Activated T-helper 1 cell treated with anti-CD3 and anti-CD28 coated beads, Interleukin-2, amount 50 U/mL, for 16 hours (primary cell): Measurements from ENCODE around the gene RNF11.

Experiments
- DNase-seq, 2 donors: peaks; one replicate each; pipeline ENCODE4 v3.0.0-alpha.2; 2020; ENCODE audit warnings: low read depth in 1 of 2, low spot score in 1 of 2

RNF11 gene

GRCh38 chr1:51311826-51312225 is 75.8 kb downstream of the RNF11 start:
- DNase-seq = no peak

GRCh38 chr1:51312718-51313117 is 76.6 kb downstream of the RNF11 start:
- DNase-seq = no peak

DNA sequence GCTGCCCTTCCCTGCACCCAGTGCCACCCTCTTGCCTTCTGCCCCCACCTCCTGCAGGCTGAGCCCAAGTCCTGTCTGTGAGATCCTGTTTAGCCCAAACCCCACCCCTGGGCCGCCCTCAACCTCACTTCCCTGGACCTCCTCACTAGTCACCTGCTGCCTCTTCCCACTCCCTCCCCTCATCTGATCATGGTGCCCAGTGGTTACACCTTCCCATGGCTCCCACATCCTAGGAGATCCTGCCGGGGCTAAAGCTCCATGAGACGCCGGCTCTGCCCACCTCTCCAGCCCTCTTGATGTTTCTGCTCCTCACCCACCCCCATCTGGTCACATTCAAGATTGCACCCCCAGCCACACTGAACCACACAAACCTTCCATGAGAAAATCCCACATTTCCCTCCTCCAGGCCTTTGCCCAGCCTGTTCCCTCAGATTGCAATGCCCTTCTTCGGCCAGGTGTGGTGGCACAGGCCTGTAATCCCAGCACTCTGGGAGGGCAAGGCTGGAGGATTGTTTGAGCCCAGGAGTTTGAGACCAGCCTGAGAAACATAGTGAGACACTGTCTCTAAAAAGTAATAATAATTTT is 77.3 kb downstream of the RNF11 start:
- DNase-seq = no peak

DNA sequence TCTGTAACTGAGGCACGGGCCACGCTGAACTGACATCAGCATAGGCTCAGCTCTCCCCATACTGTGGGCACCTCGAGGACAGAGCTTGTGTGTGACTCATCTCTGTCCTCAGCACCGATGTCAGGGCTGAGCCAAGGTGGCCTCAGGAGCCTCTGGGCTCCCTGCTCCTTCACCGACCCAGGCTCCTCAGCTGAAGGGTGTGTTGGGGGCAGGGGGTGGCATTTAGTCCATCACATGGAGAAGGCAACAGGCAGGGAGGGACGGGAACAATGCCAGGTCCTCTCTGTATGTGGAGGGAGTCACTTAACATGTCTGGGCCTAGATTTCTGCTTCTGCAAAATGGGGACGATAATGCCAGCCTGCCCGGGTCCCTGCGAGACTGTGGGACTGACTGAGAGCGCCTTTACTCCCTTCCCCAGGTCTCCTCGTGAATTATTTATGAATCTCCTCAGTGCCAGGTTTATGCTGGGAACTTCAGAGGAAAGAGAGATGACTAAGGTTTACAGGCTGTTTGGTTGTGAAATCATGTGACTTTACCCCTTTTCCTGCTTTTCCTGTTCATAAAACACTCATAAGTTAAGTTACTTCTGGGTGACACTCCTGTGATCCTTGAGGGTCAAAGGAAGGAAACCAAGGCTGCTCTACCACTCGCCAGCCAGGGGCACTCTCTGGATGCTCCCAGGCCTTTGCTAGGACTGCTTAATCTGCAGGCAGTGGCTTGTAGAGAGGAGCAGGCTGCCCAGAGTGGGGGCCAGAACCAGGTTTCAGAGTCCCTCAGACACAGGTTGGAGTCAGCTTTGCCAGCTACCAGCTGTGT is 78.1 kb downstream of the RNF11 start:
- DNase-seq = no peak

DNA sequence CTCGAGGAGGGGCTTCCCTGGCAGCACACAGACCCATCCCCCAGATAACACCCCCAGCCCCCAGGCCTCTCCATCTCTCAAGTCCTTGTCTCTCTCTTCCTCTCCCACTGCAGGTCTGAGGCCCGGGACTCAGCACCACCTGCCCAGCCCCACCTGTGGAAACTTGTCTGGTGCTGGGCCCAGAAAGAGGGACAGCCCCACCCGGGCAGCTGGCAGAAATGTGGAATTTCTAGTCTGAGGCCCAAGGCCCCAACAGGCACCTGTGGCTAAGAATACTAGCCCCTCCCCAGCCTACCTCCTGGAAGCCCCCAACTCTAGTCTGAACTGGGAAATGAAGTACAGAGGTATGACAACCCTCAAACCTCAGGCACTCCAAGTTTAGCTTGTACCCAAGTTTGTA is 78.9 kb downstream of the RNF11 start:
- no peak for DNase-seq

- no peak for DNase-seq
These were observed 80.2 kb downstream of the RNF11 start for GRCh38 chr1:51316113-51316845.

DNA sequence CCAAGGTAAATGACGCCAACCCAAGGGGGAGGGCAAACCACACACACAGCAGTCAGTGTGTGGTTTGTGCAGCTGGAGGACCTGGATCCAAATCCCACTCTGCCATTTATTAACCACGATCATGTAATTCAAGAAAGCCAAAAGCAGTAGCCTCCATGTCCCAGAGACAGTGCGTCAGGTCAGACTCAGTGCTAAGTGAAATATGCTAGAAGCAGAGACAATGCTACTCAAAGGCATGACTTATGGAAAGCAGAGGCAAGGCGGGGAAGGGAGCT is 80.7 kb downstream of the RNF11 start:
- DNase-seq = no peak

DNA sequence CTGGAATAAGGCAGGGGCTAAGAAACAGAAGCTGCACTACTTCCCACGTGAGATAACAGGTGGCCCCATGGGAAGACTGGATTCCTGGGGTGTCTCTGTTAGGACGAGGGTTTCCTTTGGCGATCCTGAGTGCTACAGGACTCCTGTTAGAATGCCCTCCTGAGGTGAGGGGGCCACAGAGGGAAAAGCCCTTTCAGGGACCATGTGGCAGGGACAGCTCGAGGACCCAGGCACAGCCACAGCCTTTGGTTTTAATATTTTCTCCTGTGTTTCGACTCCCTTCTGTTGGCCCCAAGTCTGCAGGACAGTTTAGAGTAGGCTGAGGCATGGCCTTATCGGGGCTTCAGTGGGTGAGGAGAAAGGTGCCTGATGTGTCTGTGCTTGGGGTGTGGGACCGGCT is 81.7 kb downstream of the RNF11 start:
- no peak for DNase-seq

DNA sequence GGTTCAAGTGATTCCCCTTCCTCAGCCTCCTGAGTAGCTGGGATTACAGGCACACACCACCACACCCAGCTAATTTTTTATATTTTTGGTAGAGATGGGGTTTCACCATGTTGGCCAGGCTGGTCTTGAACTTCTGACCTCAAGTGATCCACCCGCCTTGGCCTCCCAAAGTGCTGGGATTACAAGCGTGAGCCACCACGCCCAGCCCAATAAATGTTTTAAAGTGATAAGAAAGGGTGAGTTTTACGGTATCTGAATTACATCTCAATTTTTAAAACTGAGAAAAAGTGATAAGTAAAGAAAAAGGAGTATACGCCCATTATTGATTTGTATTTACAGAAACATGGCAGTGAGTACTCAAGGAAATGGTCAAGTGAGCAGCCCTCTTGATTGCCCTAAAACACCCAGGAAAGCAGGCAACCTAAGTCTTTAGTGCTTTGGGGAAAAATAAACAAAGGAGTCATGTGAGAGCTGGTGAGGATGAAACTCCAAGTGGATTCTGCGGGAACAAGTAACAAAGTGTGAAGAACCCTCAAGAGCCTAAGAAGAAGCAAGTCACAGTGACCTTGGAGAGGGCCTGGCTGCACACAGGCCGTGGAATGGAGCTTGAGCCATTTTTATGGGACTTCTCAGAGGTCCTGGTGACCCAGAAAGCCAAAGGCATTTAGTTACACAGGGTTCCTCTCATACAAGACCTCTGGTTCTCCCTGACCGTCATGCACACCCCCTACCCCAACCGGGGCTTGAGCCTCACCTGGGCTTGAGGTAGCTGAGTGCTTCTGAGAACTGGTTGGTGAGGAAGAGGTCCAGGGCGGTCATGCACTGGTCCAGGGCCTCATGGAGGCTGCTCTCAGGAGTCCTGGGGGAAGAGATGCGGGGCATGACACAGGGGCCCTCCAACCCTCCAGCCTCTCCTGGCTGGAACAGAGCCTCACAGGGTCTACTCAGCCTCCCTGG is 85.2 kb downstream of the RNF11 start:
- DNase-seq = no peak

DNA sequence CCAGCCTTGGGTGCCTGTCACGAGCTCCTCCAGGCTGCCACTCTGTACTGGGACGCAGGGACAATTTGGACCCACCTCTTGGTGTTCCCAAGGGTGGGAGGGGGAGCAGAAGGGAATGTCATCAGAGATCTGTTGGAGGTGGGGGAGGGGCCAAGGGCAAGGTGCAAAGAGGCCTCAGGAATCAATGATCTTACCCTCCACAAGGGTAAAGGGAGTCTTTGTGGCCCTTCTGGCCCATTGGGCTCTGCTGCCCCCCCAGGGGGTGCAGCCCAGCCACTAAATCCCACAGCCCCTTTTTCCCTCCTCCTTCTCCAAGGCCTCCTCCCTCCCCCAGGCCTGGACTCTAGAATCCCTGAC is 85.8 kb downstream of the RNF11 start:
- DNase-seq = no peak

DNA sequence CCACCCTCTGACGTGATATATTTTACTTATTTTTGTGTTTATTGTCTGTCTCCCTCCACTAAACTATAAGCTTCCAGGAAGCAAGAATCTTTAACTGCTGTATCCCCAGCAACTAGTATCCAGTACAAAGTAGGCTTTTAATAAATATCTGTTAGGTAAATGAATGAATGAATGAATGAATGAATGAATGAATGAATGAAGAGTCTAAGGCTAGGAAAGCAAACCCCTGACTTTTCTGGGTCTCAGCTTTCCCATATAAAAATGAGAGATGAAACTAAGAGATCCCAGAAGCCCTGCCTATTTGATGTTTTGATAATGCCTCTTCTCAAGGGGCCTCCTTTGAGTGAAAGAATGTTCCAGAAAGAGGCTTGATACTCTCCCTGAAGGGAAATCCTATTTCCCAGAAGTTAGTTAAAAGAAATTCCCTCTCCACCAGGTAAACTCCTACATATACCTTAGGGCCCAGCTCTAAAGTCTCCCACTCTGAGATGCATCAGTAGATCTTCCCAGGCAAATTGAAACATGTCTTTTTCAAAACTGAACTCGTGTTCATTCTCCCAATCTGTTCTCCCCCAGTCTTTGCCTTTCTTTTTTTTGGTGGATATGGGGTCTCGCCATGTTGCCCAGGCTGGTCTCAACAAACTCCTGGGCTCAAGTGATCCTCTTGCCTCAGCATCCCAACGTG is 86.5 kb downstream of the RNF11 start:
- DNase-seq = no peak
